Suprapubic skin (tissue), 4 donors: ENCODE data around the gene TRNT1. TPM values are rescaled to one million over a fixed set of nuclear protein-coding genes. Genes with fewer than 3 reads are reported as not detected.

Experiments
- DNase-seq, 2 donors: peaks; one replicate each; pipeline ENCODE4 v3.0.0-alpha.2; 2019; ENCODE audit warnings: low spot score in 2 of 2
- H3K27ac ChIP-seq: fragments of 200-600 bp; sonication (generic); one replicate; pipeline ENCODE4 v1.5.1; 2019
- H3K27me3 ChIP-seq: fragments of 200-600 bp; sonication (generic); one replicate; pipeline ENCODE4 v1.5.1; 2019
- H3K36me3 ChIP-seq: fragments of 200-600 bp; sonication (generic); one replicate; pipeline ENCODE4 v1.5.1; 2019
- H3K4me1 ChIP-seq: fragments of 200-600 bp; sonication (generic); one replicate; pipeline ENCODE4 v1.5.1; 2019
- H3K4me3 ChIP-seq: fragments of 200-600 bp; sonication (generic); one replicate; pipeline ENCODE4 v1.5.1; 2019; ENCODE audit warnings: mild to moderate bottlenecking
- H3K9me3 ChIP-seq: fragments of 200-600 bp; sonication (generic); one replicate; pipeline ENCODE4 v1.5.1; 2019
- EP300 ChIP-seq: sonication (generic); formaldehyde crosslinking; IDR thresholded peaks from one replicate; pipeline ENCODE4 v1.6.1; 2017; ENCODE audit warnings: antibody characterized with exemption
- POLR2A ChIP-seq, 2 donors: fragments of 450-650 bp; IDR thresholded peaks; one replicate each; pipeline ENCODE4 v1.6.1; 2017; ENCODE audit warnings: antibody characterized with exemption in 2 of 2, mild to moderate bottlenecking in 2 of 2, moderate library complexity in 2 of 2
- POLR2AphosphoS5 ChIP-seq, 3 donors: sonication (generic); formaldehyde crosslinking; IDR thresholded peaks; one replicate each; pipeline ENCODE4 v1.6.1; 2017; ENCODE audit warnings: antibody characterized with exemption in 3 of 3
- WGBS: methylation state at CpG from one replicate; pipeline ENCODE4 v1.1.5; 2018; 5-methylcytosine and 5-hydroxymethylcytosine counted together
- total RNA-seq, 4 donors: library from RNA; depleted of rRNA; stranded (reverse); fragments of >200 nt; gene quantifications; one replicate each; pipeline ENCODE4 v1.1.0, GENCODE V29; 2016
- TF ChIP-seq, protein P1 (sequence below), 2 donors: fragments of 200-600 bp in 1 of 2; fragments of 450-650 bp in 1 of 2; sonication (generic) in 1 of 2; IDR thresholded peaks; one replicate each; pipeline ENCODE4 v1.5.1; 2016 to 2019; ENCODE audit warnings: antibody characterized with exemption in 2 of 2, mild to moderate bottlenecking in 1 of 2, moderate library complexity in 1 of 2

Gene TRNT1
- total RNA-seq, 4 donors from 2014 or later = 9.9 to 28.1 (median 13.4) TPM

DNA sequence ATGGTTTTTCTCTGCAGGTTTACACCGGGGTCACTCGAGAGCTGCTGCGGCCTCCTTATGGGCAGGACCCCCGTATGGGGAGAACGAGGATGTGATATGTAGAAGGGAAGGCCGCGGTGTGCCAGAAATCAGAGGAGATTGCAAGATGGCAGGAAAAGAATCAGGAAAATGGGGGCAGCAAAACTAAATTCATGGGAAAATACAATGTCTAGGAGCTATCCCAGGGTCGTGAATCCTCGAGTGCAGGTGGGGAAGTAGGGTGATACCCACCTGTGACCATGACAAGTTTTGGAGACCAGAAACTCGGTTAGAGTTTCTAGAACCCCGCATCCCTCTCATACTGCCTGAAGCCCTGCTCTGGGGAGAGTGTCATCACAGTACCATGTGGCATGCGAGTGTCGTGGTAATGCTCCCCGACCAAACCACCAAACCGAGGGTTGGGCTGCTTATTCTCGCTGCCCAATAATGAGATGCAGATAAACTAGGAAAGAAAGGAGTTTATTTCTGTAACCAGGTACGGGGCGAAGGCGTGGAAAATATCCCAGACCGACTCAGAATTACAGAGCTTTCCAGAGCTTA lies 781 bp downstream of the TRNT1 start:
- DNase-seq = no peak
- H3K27ac ChIP-seq = peak overlapping the region; percentile 95
- TF ChIP-seq POLR2A (IDR thresholded peaks at IDR 0.05) = no peak
- TF ChIP-seq, protein P1, sequence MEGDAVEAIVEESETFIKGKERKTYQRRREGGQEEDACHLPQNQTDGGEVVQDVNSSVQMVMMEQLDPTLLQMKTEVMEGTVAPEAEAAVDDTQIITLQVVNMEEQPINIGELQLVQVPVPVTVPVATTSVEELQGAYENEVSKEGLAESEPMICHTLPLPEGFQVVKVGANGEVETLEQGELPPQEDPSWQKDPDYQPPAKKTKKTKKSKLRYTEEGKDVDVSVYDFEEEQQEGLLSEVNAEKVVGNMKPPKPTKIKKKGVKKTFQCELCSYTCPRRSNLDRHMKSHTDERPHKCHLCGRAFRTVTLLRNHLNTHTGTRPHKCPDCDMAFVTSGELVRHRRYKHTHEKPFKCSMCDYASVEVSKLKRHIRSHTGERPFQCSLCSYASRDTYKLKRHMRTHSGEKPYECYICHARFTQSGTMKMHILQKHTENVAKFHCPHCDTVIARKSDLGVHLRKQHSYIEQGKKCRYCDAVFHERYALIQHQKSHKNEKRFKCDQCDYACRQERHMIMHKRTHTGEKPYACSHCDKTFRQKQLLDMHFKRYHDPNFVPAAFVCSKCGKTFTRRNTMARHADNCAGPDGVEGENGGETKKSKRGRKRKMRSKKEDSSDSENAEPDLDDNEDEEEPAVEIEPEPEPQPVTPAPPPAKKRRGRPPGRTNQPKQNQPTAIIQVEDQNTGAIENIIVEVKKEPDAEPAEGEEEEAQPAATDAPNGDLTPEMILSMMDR (IDR thresholded peaks at IDR 0.05) = no peak
- TF ChIP-seq EP300 = no peak
- TF ChIP-seq POLR2AphosphoS5 (IDR thresholded peaks at IDR 0.05) = no peak
- peaks cover 23% of the 10 kb centered on the region for H3K36me3 ChIP-seq
- no peaks in the 10 kb centered on the region for H3K9me3 ChIP-seq
- H3K4me3 ChIP-seq = peak overlapping the region; percentile 97
- WGBS = 28% methylated on average over 20 of the region's 20 CpGs
- H3K27me3 ChIP-seq = no peaks in the 10 kb centered on the region
- H3K4me1 ChIP-seq = peaks cover 17% of the 10 kb centered on the region

DNA sequence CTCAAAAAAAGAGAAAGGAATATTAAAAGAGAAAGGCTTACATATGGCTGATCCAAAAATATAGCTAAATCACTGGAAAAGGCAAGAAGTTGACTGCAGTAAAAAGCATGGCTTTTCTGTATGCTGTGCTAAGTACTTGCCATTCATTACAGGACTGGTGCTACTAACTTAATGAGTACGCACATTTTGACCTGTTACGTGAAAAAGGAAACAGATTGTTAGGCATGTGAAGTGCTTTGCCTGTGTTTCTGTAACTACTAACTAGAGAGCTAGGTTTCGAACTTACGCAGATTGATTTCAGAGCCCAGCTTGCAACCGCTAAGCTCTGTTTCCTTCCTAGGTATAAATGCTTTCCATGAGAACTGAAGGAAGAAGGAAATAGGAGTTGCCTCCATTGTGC lies 2.8 kb downstream of the TRNT1 start:
- Histone ChIP-seq H3K36me3 (peaks cover 23% of the 10 kb centered on the region), H3K27me3 (no peaks in the 10 kb centered on the region), H3K9me3 (no peaks in the 10 kb centered on the region), H3K27ac (no peak overlapping the region), H3K4me1 (peaks cover 17% of the 10 kb centered on the region), H3K4me3 (no peak overlapping the region)
- TF ChIP-seq EP300 = no peak
- TF ChIP-seq POLR2A (IDR thresholded peaks at IDR 0.05) = no peak
- TF ChIP-seq POLR2AphosphoS5 (IDR thresholded peaks at IDR 0.05) = no peak
- TF ChIP-seq, protein P1 (IDR thresholded peaks at IDR 0.05) = no peak
- WGBS = 72% methylated on average over 5 of the region's 5 CpGs
- DNase-seq = no peak

DNA sequence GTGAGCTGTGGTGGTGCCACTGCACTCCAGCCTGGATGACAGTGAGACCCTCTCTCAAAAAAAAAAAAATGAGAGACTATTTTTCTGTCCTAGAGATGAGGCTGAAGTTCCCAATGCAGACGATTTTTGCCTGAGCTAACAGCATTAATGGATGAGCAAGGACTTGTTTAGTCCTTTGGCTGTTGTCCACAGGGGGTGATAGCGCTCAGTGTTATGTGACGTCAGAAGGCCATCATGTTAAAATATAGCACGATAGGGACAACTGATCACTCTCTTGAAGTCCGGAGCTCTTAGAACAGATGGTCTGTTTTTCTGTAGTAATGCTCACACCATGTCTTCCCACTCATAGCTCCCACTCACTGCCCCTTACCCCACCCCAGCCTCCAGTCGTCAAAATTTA lies 6.8 kb downstream of the TRNT1 start:
- H3K27me3 ChIP-seq = no peaks in the 10 kb centered on the region
- peaks cover 31% of the 10 kb centered on the region for H3K36me3 ChIP-seq
- WGBS = 85% methylated on average over 6 of the region's 6 CpGs
- TF ChIP-seq, protein P1 (IDR thresholded peaks at IDR 0.05) = no peak
- TF ChIP-seq POLR2A (IDR thresholded peaks at IDR 0.05) (no peak), EP300 (no peak), POLR2AphosphoS5 (IDR thresholded peaks at IDR 0.05) (no peak)
- no peaks in the 10 kb centered on the region for H3K9me3 ChIP-seq
- H3K27ac ChIP-seq = no peak overlapping the region
- H3K4me1 ChIP-seq = no peaks in the 10 kb centered on the region
- no peak overlapping the region for H3K4me3 ChIP-seq
- DNase-seq = no peak

DNA sequence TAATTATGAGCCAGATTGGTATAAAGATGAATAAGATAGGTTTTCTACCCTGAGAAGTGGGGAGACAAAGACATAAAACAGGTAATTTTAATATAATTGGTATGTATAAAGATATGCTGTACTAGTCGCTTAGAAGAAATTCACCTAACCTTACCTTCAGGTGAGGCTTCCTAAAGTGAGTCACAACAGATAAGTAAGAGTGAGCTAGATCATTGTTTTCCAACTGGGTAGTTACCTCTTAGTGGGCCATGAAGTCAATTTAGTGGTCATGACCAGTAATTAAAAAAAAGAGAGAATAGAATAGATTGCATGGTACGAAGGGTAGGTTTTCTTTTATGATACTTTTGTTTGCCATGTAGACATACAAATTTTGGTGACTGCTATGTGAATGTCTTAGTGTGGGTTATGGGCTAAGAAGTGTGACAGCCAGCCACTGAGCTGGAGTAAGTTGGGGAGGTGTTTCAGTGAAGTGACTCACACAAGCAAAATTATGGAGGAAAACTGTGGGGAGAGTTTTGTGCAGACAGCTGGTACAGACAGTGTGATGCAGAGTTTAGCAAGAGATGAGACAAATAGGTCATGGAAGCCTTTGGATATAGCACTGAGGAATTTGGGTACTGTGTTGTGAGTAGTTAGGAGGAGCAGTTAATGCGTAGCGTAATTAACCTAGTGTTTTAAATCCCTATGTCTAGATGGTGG lies 8.2 kb downstream of the TRNT1 start:
- H3K4me3 ChIP-seq = no peak overlapping the region
- 94% methylated on average over 4 of the region's 4 CpGs for WGBS
- no peaks in the 10 kb centered on the region for H3K4me1 ChIP-seq
- TF ChIP-seq EP300 (no peak), POLR2AphosphoS5 (IDR thresholded peaks at IDR 0.05) (no peak), POLR2A (IDR thresholded peaks at IDR 0.05) (no peak)
- TF ChIP-seq, protein P1 (IDR thresholded peaks at IDR 0.05) = no peak
- DNase-seq = no peak
- H3K36me3 ChIP-seq = peaks cover 34% of the 10 kb centered on the region
- H3K27ac ChIP-seq = no peak overlapping the region
- H3K9me3 ChIP-seq = no peaks in the 10 kb centered on the region
- H3K27me3 ChIP-seq = no peaks in the 10 kb centered on the region

DNA sequence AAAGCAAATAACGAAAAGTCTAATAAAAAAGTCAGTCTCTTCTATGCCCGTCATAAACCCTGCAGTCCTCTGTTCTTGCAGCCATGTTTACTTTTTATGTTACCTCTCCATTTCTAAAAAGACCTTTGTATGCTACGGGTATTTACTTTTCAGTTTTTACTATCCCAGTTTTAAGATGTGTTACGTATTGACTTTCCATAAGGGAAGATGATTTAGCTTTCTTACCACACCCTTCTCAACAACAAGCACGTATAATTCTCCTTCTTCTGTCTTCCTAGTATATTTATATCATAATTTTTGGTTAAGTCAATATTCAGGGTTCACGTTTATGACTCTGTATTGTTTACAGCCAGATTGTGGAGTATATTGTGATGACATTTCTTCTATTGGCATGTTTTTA lies 10.8 kb downstream of the TRNT1 start:
- H3K4me3 ChIP-seq = no peak overlapping the region
- no peak for DNase-seq
- H3K9me3 ChIP-seq = no peaks in the 10 kb centered on the region
- 90% methylated on average over 6 of the region's 6 CpGs for WGBS
- peaks cover 42% of the 10 kb centered on the region for H3K36me3 ChIP-seq
- H3K4me1 ChIP-seq = no peaks in the 10 kb centered on the region
- no peak for TF ChIP-seq POLR2A (IDR thresholded peaks at IDR 0.05)
- no peaks in the 10 kb centered on the region for H3K27me3 ChIP-seq
- no peak overlapping the region for H3K27ac ChIP-seq
